Epithelial cell of proximal tubule (primary cell): ENCODE data around the gene MAN2A1. TPM values are rescaled to one million over a fixed set of nuclear protein-coding genes. Genes with fewer than 3 reads are reported as not detected.

ENCODE experiments used
- DNase-seq: peaks from one replicate; pipeline ENCODE4 v3.0.0-alpha.2; 2011; ENCODE audit warnings: low read depth
- H3K4me3 ChIP-seq: 2 replicates; pipeline ENCODE4 v1.5.1; 2011; ENCODE audit warnings: low read depth, mild to moderate bottlenecking, low read length
- total RNA-seq: library from RNA; depleted of rRNA; stranded (reverse); fragments of >200 nt; gene quantifications from 2 replicates; pipeline ENCODE4 v1.2.3, GENCODE V29; 2015
- TF ChIP-seq, protein P1 (sequence below): conservative IDR thresholded peaks from 2 replicates; pipeline ENCODE4 v1.5.1; 2012; ENCODE audit warnings: low read depth, mild to moderate bottlenecking, low read length

Gene MAN2A1
- 34.7 and 51.2 TPM in 2 replicates for total RNA-seq

DNA sequence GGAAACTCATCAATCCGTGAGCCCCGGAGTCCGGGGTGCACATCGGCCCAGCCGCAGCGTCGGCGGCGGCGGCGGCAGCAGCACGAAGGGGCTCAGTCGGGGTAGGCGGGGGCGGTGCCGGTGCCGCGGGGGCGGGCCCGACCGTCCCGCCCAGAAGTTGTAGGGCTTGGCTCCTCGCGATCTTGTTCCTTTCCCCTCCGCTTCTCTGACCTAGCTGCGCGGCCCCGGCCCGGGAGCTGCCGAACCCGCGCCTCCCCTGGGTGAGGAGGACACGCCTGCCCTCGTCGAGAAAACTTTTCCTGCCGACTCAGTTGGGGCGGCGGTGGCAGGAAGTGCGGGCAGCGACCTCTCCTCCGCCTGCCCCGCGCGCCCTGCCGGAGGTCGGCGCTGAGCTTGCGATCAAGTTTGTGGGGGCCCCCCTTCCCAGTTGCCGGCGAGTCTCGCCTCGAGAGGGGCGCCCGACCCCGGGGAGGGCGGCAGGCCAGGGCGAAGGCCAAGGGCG, at the start of gene MAN2A1:
Gene MAN2A1, plus strand, starts transcription at position 188 of the 502 bp plus-strand sequence. CDS start 491 bp downstream, outside the sequence.
- no peak for DNase-seq
- TF ChIP-seq, protein P1, sequence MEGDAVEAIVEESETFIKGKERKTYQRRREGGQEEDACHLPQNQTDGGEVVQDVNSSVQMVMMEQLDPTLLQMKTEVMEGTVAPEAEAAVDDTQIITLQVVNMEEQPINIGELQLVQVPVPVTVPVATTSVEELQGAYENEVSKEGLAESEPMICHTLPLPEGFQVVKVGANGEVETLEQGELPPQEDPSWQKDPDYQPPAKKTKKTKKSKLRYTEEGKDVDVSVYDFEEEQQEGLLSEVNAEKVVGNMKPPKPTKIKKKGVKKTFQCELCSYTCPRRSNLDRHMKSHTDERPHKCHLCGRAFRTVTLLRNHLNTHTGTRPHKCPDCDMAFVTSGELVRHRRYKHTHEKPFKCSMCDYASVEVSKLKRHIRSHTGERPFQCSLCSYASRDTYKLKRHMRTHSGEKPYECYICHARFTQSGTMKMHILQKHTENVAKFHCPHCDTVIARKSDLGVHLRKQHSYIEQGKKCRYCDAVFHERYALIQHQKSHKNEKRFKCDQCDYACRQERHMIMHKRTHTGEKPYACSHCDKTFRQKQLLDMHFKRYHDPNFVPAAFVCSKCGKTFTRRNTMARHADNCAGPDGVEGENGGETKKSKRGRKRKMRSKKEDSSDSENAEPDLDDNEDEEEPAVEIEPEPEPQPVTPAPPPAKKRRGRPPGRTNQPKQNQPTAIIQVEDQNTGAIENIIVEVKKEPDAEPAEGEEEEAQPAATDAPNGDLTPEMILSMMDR = no peak
- peak within 1 kb of the TSS; percentile 89 for H3K4me3 ChIP-seq

DNA sequence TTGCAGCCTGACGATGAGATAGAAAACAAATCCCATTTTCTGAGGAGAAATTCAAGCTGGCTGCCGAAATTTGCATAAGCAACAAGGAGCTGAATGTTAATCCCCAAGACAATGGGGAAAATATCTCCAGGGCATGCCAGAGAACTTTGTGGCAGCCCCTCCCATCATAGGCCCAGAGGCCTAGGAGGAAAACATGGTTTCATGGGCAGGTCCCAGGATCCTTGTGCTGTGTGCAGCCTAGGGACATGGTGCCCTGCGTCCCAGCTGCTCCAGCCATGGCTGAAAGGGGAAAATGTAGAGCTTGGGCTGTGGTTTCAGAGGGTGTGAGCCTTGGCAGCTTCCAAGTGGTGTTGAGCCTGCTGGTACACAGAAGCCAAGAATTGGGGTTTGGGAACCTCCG, 48.8 kb upstream of the MAN2A1 start:
- no peak for DNase-seq
- H3K4me3 ChIP-seq = no peak overlapping the region
- TF ChIP-seq, protein P1 = no peak

DNA sequence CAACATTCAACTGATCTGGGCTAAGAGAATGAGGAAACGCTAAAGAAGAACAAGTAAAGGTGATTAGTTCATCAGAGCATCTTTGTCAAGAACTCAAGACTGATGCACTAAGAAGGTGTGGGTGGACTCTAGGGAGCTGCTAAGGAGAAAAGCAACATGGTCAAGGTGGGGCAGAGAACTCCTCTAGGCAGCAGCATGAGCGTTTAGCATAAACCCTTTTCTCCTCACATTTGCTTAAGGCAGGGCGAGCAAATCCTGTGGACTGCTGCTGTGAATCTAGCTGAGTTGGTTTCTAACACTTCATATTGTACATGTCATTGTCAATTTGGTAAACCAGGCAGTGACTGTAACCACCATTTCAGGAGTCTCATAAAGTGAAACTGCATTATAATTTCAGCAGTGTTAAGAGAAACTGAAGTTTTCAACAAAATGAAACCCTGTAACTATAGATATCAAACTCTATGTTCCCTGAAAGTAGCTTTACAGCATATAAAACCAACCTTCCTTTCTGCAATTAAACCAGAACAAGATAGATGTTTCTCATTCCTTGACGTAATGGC, 45.9 kb upstream of the MAN2A1 start:
- H3K4me3 ChIP-seq = no peak overlapping the region
- TF ChIP-seq, protein P1 = no peak

DNA sequence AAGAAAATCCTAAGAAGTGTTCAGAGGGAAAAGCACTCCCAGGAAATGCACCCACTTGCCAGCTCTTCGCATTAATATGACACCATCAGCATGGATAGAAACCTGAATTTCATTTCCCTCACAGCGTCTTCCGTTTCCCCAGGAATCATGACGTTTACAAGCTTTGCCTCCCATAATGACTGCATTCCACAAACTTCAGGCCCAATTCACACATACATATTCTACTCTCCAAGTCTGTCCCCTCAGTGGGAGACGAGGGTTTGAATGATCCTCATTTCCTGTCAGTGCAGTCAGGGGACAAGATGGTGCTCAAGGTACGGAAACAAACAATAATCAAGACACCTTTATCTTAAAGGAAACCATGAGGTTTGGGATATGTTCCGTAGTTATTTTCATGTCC, 44.9 kb upstream of the MAN2A1 start:
- TF ChIP-seq, protein P1 = no peak
- no peak for DNase-seq

More for the DNA sequence above, 45.9 kb upstream of the MAN2A1 start:
- no peak for DNase-seq

DNA sequence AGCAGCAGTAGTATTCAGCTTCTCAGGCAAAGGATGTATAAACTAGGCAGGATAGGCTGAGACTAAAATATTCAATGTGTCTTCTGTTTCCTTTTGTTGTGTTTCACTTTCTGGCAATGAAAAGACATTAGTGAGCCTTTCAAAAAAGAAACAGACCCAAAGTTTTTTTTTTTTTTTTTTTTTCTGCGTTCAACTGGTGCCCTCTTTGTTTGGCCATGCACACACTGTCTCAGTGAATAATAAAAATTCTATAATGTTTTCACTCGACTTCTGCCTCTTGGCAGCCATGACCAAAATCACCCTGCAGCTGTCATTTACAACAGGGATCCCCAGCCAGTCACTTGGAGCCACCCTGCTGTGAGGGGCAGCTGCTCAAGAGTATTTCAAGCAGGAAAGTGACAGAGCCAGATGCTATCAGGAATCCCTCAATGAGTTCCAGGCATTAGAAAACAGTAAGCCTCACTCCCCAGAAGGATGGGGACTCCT, 44.0 kb upstream of the MAN2A1 start:
- no peak overlapping the region for H3K4me3 ChIP-seq
- DNase-seq = no peak
- TF ChIP-seq, protein P1 = no peak

More for the DNA sequence above, 44.9 kb upstream of the MAN2A1 start:
- H3K4me3 ChIP-seq = no peak overlapping the region

DNA sequence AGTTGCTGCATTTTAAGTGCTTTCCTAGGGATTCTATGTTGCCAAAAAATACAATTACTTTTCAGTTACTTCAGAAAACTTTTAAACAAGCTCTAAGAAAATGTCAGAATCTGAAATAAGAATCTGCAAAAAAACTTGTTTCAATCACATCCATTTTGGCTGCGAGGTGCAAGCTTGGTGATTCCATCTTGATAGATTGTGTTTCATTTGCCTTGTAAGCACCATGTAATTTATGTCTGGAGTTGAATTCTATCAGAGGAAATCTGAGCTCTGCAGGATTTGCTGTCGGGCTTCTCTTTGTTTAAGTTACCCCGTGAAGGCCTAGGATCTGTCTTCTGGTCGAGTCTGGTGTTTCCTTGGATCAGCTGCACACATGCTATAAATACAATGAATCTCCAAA, 40.4 kb upstream of the MAN2A1 start:
- no peak overlapping the region for H3K4me3 ChIP-seq
- TF ChIP-seq, protein P1 = no peak
- no peak for DNase-seq

DNA sequence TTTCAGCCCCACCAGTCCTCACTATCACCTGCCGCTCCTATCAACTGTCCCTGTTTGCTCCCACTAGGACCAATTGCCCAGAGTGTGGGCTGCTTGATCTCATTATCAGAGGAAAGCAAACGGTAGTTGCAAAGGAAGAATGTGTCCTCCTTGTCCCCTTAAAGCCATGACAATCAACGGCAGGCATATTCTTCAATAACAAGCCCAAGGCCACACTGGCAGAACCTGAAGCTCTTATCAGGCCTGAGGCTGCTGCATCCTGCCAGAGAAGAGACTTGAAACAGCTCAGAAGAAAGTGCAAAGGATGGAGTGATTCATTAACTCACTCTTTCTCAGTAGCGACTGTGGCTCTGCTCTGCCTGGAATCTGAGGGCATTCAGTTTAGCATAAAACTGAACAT, 39.2 kb upstream of the MAN2A1 start:
- no peak for DNase-seq
- no peak overlapping the region for H3K4me3 ChIP-seq
- TF ChIP-seq, protein P1 = no peak
